Measurements from ENCODE around the gene PPIA. TPM values are rescaled to one million over a fixed set of nuclear protein-coding genes. Genes with fewer than 3 reads are reported as not detected.

PPIA gene
- total RNA-seq, 2 donors from 2014 or later, result 352 to 366 TPM

GRCh38 chr7:44765579-44766415 lies 30.7 kb upstream of the PPIA start:
- H3K4me1 ChIP-seq, result peaks cover 40% of the 10 kb centered on the region
- H3K27ac ChIP-seq, result peak overlapping the region in 2 of 4 donors; percentile 22 to 73
- no peaks in the 10 kb centered on the region for H3K27me3 ChIP-seq
- H3K36me3 ChIP-seq (replicated peaks in 1 of 2; ENCODE audit: insufficient read depth in 1 of 2, low read depth in 2 of 2), result peaks cover 12 to 22% of the 10 kb centered on the region in 2 donors
- ATAC-seq (no peak), DNase-seq (no peak)
- no peak overlapping the region for H3K4me3 ChIP-seq
- H3K9me3 ChIP-seq, result no peaks in the 10 kb centered on the region
- 68 to 95% methylated on average over 5 to 17 of the region's 17 CpGs for WGBS, 2 donors
- TF ChIP-seq CTCF (IDR thresholded peaks at IDR 0.05), result no peak
- no peak for TF ChIP-seq POLR2A (IDR thresholded peaks at IDR 0.05)
- intact Hi-C loops (cut with DNase I), result no loop called here

- 88 to 89% methylated on average over 7 to 11 of the region's 11 CpGs for WGBS, 2 donors
- DNase-seq (no peak), ATAC-seq (no peak)
- Histone ChIP-seq H3K27me3 (no peaks in the 10 kb centered on the region), H3K4me3 (no peak overlapping the region), H3K9me3 (no peaks in the 10 kb centered on the region), H3K36me3 (replicated peaks in 1 of 2; ENCODE audit: insufficient read depth in 1 of 2, low read depth in 2 of 2) (peaks cover 12 to 20% of the 10 kb centered on the region in 2 donors), H3K27ac (peak overlapping the region in 3 of 4 donors; percentile 15 to 81 (median 73)), H3K4me1 (peaks cover 41% of the 10 kb centered on the region)
- intact Hi-C loops (cut with DNase I), result no loop called here
- TF ChIP-seq CTCF (IDR thresholded peaks at IDR 0.05) (no peak), POLR2A (IDR thresholded peaks at IDR 0.05) (no peak)
Observed at GRCh38 chr7:44766416-44766801, 30.1 kb upstream of the PPIA start.

GRCh38 chr7:44767134-44767911 lies 29.2 kb upstream of the PPIA start:
- peak; percentile 28 for ATAC-seq
- H3K4me3 ChIP-seq, result no peak overlapping the region
- no peak for TF ChIP-seq CTCF (IDR thresholded peaks at IDR 0.05)
- TF ChIP-seq POLR2A (IDR thresholded peaks at IDR 0.05), result no peak
- peak overlapping the region; percentile 73 to 87 (median 84) for H3K27ac ChIP-seq
- peaks cover 12 to 16% of the 10 kb centered on the region in 2 donors for H3K36me3 ChIP-seq (replicated peaks in 1 of 2; ENCODE audit: insufficient read depth in 1 of 2, low read depth in 2 of 2)
- intact Hi-C loops (cut with DNase I), result no loop called here
- DNase-seq, result peak in 2 of 4 donors; percentile 37 to 59
- no peaks in the 10 kb centered on the region for H3K9me3 ChIP-seq
- H3K4me1 ChIP-seq, result peaks cover 41% of the 10 kb centered on the region
- 37 to 57% methylated on average over 7 to 19 of the region's 19 CpGs for WGBS, 2 donors
- H3K27me3 ChIP-seq, result no peaks in the 10 kb centered on the region

GRCh38 chr7:44767912-44768627 lies 28.4 kb upstream of the PPIA start:
- TF ChIP-seq CTCF (IDR thresholded peaks at IDR 0.05) (no peak), POLR2A (IDR thresholded peaks at IDR 0.05) (peak; percentile 13 to 56 (median 47))
- peak overlapping the region; percentile 73 to 87 (median 84) for H3K27ac ChIP-seq
- peaks cover 41% of the 10 kb centered on the region for H3K4me1 ChIP-seq
- intact Hi-C loops (cut with DNase I), result no loop called here
- H3K27me3 ChIP-seq, result no peaks in the 10 kb centered on the region
- H3K9me3 ChIP-seq, result no peaks in the 10 kb centered on the region
- H3K4me3 ChIP-seq, result no peak overlapping the region
- 21 to 27% methylated on average over 7 to 12 of the region's 12 CpGs for WGBS, 2 donors
- peak; percentile 82 for ATAC-seq
- peak; percentile 81 to 91 (median 87) for DNase-seq
- peaks cover 12 to 13% of the 10 kb centered on the region in 2 donors for H3K36me3 ChIP-seq (replicated peaks in 1 of 2; ENCODE audit: insufficient read depth in 1 of 2, low read depth in 2 of 2)
